Activated CD8-positive, alpha-beta T cell treated with anti-CD3 and anti-CD28 coated beads for 36 hours (primary cell): Measurements from ENCODE around the gene CHDH. TPM values are rescaled to one million over a fixed set of nuclear protein-coding genes. Genes with fewer than 3 reads are reported as not detected.

Experiments
- ATAC-seq: fragments of 200-7000 bp; cut with Tn5 transposase; one replicate; pipeline ENCODE4 v1.10.0; 2021; ENCODE audit warnings: mild to moderate bottlenecking, moderate library complexity
- CTCF ChIA-PET: fragments of 350-600 bp; sonication (Branson Sonifier 250); formaldehyde crosslinking; loops from one replicate; lab custom pipeline; 2021; ENCODE audit warnings: antibody characterized with exemption; lab: Charles Lee
- POLR2A ChIA-PET: fragments of 350-600 bp; sonication (Branson Sonifier 250); formaldehyde crosslinking; loops from one replicate; lab custom pipeline; 2021; ENCODE audit warnings: antibody characterized with exemption; lab: Charles Lee
- DNase-seq: peaks from one replicate; pipeline ENCODE4 v3.0.0-alpha.2; 2020
- H3K27ac Mint-ChIP-seq: one replicate; pipeline ENCODE4 v1.8.0; 2021; ENCODE audit warnings: mild to moderate bottlenecking, mixed read lengths
- H3K27me3 Mint-ChIP-seq: one replicate; pipeline ENCODE4 v1.8.0; 2021; ENCODE audit warnings: mixed read lengths
- H3K36me3 Mint-ChIP-seq: one replicate; pipeline ENCODE4 v1.8.0; 2021; ENCODE audit warnings: low read depth, mixed read lengths
- H3K4me1 Mint-ChIP-seq: one replicate; pipeline ENCODE4 v1.8.0; 2021; ENCODE audit warnings: low read depth, mixed read lengths
- H3K4me3 Mint-ChIP-seq: one replicate; pipeline ENCODE4 v1.8.0; 2021; ENCODE audit warnings: mild to moderate bottlenecking, moderate library complexity, mixed read lengths
- H3K9me3 Mint-ChIP-seq: one replicate; pipeline ENCODE4 v1.8.0; 2021; ENCODE audit warnings: mixed read lengths
- intact Hi-C: fragments of 100-400 bp; cut with micrococcal nuclease; formaldehyde crosslinking; loops from one replicate; pipeline ENCODE4 v1.10.0; 2022
- total RNA-seq, 2 experiments: library from RNA; stranded (reverse); gene quantifications; one replicate each; pipeline ENCODE4 v1.2.3, GENCODE V29; 2021
- TF ChIP-seq, protein P1 (sequence below): fragments of 200-600 bp; IDR thresholded peaks from one replicate; pipeline ENCODE4 v1.8.0; 2022; ENCODE audit warnings: antibody characterized with exemption, mild to moderate bottlenecking

The CHDH gene
- total RNA-seq, 2 experiments from 2014 or later = 0.02 to 0.22 TPM

- no peak overlapping the region for H3K4me3 Mint-ChIP-seq
- no peak overlapping the region for H3K27ac Mint-ChIP-seq
- H3K4me1 Mint-ChIP-seq = no peaks in the 10 kb centered on the region
- TF ChIP-seq, protein P1, sequence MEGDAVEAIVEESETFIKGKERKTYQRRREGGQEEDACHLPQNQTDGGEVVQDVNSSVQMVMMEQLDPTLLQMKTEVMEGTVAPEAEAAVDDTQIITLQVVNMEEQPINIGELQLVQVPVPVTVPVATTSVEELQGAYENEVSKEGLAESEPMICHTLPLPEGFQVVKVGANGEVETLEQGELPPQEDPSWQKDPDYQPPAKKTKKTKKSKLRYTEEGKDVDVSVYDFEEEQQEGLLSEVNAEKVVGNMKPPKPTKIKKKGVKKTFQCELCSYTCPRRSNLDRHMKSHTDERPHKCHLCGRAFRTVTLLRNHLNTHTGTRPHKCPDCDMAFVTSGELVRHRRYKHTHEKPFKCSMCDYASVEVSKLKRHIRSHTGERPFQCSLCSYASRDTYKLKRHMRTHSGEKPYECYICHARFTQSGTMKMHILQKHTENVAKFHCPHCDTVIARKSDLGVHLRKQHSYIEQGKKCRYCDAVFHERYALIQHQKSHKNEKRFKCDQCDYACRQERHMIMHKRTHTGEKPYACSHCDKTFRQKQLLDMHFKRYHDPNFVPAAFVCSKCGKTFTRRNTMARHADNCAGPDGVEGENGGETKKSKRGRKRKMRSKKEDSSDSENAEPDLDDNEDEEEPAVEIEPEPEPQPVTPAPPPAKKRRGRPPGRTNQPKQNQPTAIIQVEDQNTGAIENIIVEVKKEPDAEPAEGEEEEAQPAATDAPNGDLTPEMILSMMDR = no peak
- intact Hi-C loops = no loop called here
- H3K27me3 Mint-ChIP-seq = no peaks in the 10 kb centered on the region
- no peaks in the 10 kb centered on the region for H3K36me3 Mint-ChIP-seq
- ATAC-seq (no peak), DNase-seq (no peak)
- ChIA-PET CTCF (no interaction called here), POLR2A (no interaction called here)
- H3K9me3 Mint-ChIP-seq = no peaks in the 10 kb centered on the region
Observed at GRCh38 chr3:53788038-53788437, 58.2 kb downstream of the CHDH start.

GRCh38 chr3:53787016-53787415 is 59.2 kb downstream of the CHDH start:
- no peak overlapping the region for H3K4me3 Mint-ChIP-seq
- no peaks in the 10 kb centered on the region for H3K9me3 Mint-ChIP-seq
- no peaks in the 10 kb centered on the region for H3K27me3 Mint-ChIP-seq
- no peaks in the 10 kb centered on the region for H3K36me3 Mint-ChIP-seq
- DNase-seq = no peak
- H3K4me1 Mint-ChIP-seq = no peaks in the 10 kb centered on the region
- no peak for ATAC-seq
- intact Hi-C loops = no loop called here
- ChIA-PET CTCF (no interaction called here), POLR2A (no interaction called here)
- TF ChIP-seq, protein P1 = no peak
- no peak overlapping the region for H3K27ac Mint-ChIP-seq

- Mint-ChIP-seq H3K27ac (no peak overlapping the region), H3K9me3 (no peaks in the 10 kb centered on the region), H3K4me3 (no peak overlapping the region), H3K4me1 (peaks cover 2% of the 10 kb centered on the region), H3K27me3 (no peaks in the 10 kb centered on the region), H3K36me3 (no peaks in the 10 kb centered on the region)
- TF ChIP-seq, protein P1 = no peak
- ATAC-seq = no peak
- intact Hi-C loops = no loop called here
- ChIA-PET POLR2A (no interaction called here), CTCF (no interaction called here)
- no peak for DNase-seq
Observed at GRCh38 chr3:53780806-53781205, 65.4 kb downstream of the CHDH start.

GRCh38 chr3:53780171-53780570 is 66.0 kb downstream of the CHDH start:
- TF ChIP-seq, protein P1 = no peak
- intact Hi-C loops = no loop called here
- Mint-ChIP-seq H3K27me3 (no peaks in the 10 kb centered on the region), H3K4me3 (no peak overlapping the region), H3K36me3 (no peaks in the 10 kb centered on the region), H3K4me1 (peaks cover 2% of the 10 kb centered on the region), H3K9me3 (no peaks in the 10 kb centered on the region), H3K27ac (no peak overlapping the region)
- ChIA-PET CTCF (no interaction called here), POLR2A (no interaction called here)
- no peak for ATAC-seq
- no peak for DNase-seq

- ChIA-PET CTCF (no interaction called here), POLR2A (no interaction called here)
- Mint-ChIP-seq H3K4me3 (no peak overlapping the region), H3K4me1 (peaks cover 6% of the 10 kb centered on the region), H3K36me3 (no peaks in the 10 kb centered on the region), H3K27ac (no peak overlapping the region), H3K27me3 (peaks cover 5% of the 10 kb centered on the region), H3K9me3 (no peaks in the 10 kb centered on the region)
- intact Hi-C loops = no loop called here
- TF ChIP-seq, protein P1 = no peak
- DNase-seq (no peak), ATAC-seq (no peak)
Observed at GRCh38 chr3:53778153-53778552, 68.1 kb downstream of the CHDH start.
